ENCODE results near the gene ATP1A3. TPM values are rescaled to one million over a fixed set of nuclear protein-coding genes. Genes with fewer than 3 reads are reported as not detected.
"Not testable (repeated sequence)": the region's sequence is repeated elsewhere in the genome, so short reads cannot be mapped to it uniquely, and the experiment has no call there.

ATP1A3 gene
- total RNA-seq, 1 experiment from 2014 or later = 0.66 TPM

DNA sequence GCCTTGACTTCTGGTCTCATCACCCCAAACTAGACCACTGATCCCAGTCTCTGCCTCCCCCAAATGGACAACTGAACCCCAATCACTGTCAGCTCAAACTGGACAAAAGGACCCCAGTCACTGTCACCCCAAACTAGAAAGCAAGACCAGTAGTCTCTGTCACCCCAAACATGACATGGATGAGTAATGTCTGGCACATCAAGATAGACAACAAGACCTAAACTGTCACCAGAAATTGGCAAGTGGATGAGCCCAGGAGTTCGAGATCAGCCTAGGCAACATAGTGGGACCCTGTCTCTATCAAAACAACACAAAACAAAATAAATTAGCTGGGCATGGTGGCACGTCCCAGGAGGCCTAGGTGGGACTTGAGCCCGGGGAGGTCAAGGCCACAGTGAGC, 46.9 kb downstream of the ATP1A3 start:
- DNase-seq (ENCODE audit: low spot score) = no peak

DNA sequence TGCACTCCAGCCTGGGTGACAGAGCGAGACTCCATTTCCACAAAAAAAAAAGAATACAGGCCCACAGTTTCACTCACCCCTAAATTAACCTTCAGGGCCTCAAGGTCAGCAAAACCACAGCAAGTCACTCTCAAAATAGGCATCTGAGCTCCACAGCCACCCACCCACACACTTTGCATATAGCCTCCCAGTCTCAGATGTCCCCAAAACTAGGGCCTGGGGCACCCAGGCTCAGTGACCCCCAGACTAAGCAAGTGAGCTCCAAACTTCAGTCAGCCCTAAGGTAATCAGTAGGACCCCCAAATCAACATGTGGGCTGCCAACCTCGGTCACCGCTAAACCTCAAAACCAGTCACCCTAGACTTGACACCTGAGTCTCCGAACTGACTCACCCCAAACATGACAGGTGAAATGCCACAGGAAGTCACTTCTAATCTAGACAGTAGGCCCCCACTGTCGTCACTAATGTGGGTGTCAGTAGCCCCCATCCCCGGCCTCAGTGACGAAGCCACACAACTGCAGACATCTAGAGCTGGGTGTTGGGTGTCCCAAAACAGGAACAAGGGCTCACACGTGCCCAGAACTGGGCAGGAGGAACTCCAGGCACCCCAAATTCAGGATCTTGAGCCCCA, 48.8 kb downstream of the ATP1A3 start:
- DNase-seq (ENCODE audit: low spot score) = no peak

DNA sequence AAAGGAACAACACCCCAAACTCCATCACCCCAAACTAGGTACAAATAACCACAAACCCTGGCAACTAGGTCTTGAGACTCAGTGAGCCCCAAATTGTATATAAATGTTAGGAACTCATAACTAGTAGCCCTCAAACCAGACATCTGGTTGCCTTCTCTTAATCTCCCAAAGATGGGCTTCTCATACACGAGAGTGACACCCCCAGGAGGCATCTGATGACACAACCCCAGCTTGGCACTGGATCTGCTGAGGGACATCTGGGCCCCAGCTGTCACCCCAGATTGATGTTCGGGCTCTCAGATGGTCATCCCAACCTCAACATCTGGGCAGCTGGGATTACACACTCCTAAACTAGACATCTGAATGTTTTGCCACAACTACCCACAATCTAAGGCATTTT, 49.7 kb downstream of the ATP1A3 start:
- DNase-seq (ENCODE audit: low spot score) = no peak

DNA sequence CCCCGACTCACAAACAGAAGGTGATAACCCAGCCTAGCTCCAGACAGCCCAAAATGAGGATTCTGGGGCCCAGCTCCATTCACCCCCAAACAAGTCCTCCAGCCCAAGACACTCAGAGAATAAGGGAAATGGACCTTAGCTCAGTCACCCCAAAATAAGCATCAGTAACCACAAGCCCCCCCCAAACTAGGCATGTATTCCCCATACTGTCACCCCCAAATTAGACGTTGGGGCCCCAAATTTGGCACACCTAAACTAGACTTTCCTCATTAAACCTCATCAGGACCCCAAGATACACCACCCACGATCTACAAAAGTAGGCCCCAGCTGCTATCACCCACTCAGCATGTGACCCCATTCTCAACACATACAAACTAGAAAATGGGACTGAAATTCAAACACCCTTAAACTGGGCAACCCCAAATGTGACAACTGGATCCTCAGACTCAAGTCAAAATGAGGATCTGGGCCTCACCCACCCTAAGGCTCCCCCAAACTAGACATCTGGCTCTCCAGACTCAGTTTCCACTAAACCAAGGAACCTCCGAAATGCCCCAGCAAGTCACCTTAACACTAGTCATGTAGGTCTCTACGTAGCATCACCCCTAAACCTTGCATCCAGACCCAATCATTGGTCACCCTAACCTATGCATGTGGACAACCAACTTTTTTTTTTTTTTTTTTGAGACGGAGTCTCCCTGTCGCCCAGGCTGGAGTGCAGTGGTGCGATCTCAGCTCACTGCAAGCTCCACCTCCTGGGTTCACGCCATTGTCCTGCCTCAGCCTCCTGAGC, 52.4 kb downstream of the ATP1A3 start:
- DNase-seq (ENCODE audit: low spot score) = no peak

DNA sequence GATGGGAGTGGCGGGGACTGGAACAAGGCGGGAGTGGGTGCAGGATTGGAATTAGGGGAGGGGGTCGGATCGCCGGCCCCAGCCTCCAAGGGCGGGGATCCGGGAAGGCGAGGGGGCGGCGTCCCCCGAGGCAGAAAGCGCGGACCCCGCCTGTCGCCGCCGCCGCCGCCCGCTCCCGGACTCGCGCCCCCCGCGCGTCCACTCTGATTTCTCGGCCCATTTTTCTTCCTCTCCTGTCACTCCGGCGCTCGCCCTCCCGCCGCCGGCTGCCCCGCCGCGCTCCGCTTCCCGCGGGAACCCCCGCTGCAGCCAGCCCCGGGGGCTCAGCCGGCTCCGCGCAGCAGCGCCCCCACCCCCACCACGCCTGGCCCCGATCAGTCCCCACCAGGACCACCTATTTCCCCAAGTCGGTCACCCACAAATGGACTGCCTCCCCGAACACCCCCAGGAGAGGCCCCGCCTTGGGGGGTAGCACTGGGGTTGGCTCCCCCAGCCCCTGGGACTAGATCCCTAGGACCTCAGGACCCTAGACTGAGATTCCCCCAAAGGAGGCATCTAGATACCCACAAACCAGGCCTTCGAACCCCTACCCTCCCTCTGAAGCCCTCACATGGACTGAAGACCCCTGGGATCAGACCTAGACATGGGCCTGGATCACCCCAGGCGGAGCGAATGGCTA, 53.2 kb downstream of the ATP1A3 start:
- no peak for DNase-seq (ENCODE audit: low spot score)

DNA sequence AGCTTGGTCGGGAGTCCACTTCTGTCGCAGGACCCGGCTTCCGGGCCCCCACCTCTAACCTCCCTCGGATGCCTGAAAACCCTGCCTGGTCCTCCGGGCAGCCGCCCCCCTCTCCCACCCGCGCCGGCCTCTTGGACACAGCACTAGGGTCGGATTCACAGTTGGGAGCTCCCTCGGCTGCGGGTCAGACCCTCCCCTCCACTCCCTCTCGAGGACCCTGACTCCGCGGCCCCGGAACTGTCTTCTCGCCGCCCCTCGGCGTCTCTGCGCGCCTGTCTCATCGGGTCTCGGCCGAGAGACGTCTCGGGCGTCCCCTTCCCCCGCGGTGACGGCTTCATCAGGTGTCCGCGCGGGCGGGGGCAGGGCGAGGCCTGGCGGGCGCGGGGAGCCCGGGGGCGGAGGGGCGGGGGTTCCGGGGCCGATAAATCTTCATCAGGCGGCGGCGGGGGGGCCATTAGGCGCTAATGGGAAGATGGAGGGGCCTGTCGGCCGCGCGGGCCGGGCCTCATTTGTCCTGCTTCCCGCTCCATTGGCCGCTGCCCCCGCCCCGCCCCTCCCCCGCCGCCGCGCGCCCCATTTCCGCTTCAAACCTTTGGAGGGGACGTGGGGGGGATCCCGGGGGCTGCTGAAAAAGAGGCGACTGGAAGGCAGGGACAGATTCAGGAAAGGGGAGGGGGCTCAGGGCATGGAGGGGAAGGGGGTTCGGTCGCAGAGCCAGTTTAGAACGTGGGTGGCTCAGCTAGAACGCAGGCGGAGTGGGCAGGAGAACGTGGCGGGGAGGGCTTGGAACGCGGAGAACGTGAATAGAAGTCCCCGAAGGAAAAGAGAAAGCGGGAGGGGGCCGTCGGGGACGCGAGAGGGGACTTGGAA, 53.9 kb downstream of the ATP1A3 start:
- no peak for DNase-seq (ENCODE audit: low spot score)

DNA sequence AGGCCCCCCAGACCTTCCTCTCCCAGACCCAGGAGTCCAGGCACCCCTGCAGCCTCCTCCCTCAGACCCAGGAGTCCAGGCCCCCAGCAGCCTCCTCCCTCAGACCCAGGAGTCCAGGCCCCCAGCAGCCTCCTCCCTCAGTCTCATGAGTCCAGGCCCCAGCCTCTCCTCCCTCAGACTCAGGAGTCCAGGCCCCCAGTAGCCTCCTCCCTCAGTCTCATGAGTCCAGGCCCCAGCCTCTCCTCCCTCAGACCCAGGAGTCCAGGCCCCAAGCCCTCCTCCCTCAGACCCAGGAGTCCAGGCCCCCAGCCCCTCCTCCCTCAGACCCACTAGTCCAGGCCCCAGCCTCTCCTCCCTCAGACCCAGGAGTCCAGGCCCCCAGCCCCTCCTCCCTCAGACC, 54.8 kb downstream of the ATP1A3 start:
- not testable (repeated sequence) for DNase-seq (ENCODE audit: low spot score)

DNA sequence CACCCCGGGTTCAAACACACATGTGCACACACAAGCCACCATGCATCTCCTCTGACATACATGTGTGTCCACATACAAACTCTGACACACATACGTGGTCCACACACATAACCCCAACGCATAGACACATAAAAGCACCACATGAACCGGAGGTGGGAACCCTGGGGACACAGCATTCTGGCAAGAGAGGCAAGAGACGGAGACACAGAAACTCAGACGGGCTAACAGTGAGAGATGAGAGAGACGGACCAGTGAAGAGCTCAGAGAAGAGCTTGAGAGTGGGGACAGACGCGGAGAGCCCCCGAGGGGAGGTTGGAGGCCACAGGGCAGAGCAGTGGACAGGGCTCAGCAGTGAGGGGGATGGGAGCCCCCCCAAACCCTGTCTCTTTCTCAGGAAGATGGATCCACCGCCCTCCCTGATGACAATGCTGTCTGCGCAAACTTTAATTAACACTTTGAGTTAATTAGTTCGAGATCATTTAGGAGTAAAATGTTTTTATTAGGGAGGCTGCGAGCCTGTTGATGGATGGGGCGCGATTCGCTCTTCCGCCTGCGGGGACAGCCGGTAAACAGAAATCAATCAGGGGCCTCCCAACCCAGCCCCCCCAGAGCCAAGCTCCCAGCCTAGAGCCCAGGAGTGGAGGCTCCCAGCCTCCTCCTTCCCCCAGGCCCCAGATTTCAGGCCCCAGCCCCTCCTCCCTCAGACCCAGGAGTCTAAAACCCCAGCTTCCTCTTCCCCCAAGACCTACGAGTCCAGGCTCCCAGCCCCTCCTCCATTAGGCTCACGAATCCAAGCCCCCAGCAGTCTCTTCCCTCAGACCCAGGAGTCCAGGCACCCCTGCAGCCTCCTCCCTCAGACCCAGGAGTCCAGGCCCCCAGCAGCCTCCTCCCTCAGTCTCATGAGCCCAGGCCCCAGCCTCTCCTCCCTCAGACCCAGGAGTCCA, 56.2 kb downstream of the ATP1A3 start:
- peak; percentile 24 for DNase-seq (ENCODE audit: low spot score)

DNA sequence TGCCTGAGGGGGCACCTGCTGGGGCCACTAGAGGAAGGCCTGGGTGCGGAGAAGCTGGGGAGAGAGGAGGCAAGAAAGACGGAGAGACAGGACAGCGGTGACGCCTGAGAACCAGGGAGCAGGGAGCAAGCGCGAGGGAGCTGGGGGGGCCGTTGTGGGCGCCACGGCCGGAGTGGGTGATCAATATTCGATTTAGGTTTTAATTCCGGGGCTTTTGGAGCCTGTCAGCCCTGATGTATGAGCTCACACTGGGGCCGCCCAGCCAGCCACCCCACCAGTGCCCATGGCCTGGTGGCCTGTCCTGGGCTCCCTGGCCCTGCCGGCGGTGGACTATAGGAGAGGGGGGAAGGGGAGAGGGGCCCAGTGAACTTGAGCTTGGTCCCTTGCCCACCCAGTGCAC, 57.1 kb downstream of the ATP1A3 start:
- DNase-seq (ENCODE audit: low spot score) = no peak

DNA sequence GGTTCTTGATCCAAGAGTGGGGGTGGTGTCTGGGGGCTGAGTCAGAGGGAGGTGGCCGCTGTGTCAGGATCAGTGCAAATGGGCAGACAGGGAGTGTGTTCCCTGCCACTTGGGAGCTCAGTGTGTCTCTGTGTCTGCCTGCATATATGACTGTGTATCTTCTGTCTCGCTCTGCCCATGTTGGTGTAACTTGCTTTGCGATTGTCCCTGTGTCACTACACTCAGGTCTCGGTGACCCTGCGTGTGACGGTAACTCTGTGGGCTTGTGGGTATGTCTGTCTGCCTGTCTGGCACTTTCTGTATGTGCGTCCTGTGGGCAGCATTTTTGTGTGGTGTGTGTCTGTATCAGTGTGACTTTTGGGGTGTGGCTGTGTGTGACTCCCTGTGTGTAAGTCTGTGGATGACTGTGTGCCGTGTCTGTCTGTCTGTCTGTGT, 57.6 kb downstream of the ATP1A3 start:
- no peak for DNase-seq (ENCODE audit: low spot score)

DNA sequence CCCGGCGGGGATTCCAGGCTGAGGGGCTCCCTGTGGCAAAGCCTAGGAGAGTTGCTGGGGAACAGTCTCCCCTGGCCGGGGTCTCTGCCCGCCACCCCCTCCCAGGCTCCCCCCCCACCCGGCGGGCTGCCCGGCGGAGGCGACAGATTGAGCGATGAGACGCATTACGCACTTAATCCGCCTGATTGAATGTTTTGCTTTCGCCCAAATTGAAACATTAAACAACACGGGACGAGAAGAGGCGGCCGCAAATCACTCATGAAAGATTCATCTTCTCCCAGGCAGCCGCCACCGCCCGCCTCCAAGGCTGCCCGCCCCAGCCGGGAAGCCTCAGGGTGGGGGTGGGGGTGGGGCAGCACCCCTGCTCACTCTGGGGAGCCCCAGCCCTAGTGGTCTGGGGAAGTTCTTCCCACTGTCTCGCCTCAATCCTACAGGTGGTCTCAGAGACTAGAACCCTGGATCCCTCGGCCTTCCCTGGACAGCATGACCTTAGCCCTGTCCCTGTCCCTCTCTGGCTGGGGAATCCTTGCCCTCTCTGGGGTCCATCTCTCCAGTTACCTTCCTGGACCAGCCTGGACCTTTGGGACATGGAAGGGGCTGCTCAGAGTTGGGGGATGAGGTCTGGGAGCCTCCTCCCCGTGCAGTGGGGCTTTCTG, 58.1 kb downstream of the ATP1A3 start:
- DNase-seq (ENCODE audit: low spot score) = peak; percentile 16

DNA sequence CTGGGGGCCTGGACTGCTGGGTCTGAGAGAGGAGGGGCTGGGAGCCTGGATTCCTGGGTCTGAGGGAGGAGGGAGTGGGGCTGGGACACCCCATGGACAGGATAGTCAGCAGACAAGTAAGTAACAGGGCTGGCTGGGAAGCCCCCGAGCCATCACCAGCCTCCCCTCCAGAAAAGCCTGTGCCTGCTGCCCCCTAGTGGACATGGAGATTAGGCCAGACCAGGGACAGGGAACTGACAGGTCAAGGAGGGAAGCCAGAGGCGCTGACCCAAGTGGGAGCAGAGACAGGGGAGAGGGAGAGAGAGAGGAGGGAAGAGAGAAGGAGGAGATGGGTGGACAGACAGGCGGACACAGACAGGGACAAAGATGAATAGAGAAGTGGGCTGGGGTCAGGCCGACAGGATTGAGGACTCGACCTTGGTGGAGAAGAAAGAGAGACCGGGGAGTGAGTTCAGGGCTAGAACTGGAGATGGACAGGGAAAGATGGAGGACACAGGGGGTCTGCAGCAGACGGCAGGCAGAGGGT, 59.1 kb downstream of the ATP1A3 start:
- DNase-seq (ENCODE audit: low spot score) = peak; percentile 96

DNA sequence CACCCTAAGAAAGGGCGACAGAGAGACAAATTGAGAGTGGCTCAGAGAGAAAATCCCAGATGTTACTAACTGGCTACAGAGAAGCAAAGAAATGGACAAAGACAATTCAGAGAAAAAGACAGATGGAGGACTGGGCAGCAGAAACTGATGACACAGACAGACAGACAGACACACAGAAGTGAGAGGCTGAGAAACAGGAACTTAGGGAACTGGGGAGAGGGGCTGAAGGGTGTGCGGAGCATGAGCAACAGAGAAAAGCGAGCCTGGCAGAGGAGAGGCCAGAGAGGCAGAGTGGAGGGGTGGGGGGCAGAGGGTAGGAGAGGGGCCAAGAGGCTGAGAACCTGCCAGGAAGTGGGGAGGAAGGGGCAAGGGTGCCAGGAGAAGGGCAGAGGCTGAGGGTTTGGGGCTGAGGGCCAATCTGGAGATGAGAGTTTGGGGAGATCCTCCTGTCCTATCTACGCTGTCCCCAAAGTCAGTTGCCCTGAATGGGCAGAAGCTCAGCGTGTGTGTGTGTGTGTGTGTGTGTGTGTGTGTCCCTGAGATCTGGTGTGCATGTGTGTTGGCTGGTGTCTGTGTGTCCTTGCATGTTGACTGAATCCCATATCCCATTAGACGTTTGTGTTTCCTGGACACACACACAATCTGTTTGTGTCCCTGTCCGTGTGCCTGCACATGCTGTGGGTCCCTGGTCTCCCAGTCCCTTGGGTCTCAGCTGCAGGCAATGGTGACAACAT, 60.2 kb downstream of the ATP1A3 start:
- DNase-seq (ENCODE audit: low spot score) = peak; percentile 16

DNA sequence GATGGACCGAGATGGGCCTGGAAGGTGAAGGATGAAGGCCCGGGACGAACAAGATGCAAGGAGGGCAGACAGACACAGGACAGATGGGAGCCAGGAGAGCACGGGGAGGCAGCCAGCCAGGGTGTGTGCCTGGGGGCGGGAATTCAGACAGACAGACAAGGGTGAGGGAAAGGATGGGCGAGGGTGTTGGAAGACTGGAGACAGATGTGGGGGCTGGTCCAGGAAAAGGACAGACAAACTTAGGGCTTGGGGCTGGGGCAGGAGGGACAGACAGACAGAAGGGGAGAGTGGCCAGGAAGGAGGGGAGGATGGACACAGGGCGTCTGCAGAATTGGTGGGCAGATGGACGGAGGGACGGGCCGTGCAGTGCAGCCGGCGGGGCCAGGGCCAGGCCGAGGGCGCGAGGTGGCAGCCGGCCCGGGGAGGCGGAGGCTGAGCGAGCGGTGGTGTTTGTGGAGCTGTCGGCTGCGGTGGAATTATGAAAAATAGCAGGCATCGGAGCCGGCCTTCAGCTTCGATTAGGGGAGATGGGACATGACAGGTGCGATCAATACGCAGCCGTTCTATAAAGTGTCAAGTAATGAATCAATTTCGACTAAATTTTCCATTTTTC, 61.2 kb downstream of the ATP1A3 start:
- no peak for DNase-seq (ENCODE audit: low spot score)

DNA sequence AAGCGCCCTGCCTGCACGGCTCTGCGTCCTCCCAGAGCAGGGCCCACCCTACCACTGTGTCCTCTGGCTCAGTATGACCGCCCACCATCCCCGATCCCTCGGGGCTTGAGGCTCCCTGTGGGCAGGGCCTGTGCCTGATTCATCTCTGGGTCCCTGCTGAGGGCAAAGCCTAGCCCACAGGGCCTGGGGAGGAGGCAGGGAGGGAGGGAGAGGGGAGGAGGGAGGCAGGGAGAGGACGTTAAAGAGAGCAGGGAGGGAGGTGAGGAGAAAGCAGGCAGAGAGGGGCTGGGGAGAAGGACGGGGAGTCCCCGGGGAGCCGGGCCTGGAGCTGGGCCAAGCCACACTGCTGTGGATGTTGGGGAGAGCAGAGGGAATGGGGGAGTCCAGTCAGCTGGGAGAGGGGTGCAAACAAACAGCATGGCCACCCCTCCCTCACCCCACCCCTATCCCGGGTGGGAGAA, 61.7 kb downstream of the ATP1A3 start:
- no peak for DNase-seq (ENCODE audit: low spot score)

DNA sequence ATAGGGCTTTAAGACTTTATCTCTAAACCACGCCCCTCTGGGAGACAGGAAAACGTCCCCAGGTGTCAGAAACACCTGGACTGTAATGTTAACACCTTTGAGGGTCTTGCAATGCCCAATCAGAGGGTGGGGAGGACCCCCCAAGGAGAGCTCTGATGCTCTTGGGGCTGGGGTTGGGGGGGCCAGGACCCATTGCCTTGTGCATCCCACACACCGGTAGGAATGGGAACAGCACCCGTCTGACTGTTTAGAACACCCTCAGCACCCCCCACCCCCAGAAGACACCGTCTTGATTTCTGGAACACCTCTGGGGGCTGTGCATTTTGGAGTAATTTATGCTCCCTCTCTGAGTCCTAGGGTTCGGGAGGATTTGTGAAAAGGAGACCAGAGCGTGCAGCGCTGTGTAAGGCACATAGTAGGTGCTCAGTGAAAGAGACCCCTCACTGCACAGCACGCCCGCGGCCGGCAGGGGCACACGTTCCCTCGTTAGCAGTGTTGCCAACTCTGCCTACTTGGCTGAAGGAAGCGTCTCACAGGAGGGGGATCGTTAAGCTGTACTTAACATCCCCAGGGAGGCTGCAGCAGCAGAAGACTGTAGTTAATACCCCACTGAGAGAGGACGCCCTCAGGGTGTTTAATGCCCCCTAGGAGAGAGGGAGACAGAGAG, 63.0 kb downstream of the ATP1A3 start:
- no peak for DNase-seq (ENCODE audit: low spot score)

DNA sequence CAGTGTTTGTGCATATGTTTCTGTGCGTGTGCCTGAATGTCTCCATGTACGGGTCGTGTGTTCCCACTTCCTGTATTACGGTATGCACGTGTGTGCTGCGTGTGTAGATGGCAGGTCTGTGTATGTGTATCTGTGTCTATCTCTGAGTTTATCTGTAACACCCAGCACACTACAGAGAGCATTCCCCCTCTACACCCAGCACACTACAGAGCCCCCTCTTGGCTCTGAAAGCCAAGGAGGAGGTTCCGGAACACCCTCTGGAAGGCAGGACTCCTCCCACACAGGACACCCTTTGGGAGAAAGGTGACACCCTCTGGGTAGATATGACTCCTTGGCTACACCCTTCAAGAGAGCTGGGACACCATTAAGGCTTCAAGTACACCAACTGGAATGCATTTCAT, 63.7 kb downstream of the ATP1A3 start:
- DNase-seq (ENCODE audit: low spot score) = peak; percentile 19

DNA sequence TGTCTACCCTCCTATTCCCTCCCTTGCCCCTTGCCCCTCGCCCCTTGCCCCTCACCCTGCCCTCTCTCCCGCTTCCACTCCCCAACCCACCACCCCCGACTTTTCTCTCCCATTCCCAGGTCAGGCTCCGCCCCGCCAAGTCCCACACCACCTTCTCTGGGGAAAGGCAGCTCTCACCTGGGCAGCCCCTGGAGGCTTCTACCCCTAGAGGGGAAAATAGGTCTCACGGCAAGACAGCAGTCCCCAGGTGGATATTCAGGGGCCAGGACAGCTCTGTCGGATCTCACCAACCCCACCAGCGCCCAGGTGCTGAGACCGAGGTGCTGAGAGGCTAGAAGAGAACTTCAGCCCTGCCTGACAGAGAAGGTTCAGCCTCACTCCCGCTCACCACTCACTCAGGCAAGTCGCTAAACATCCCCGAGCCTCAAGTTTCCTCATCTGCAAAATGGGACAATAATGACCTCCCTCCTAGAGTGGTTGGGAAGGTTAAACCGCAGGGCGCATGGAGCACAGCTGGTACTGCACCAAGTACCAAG, 64.4 kb downstream of the ATP1A3 start:
- DNase-seq (ENCODE audit: low spot score) = no peak

All from HT-29 (cell line).